ENCODE data around the gene LAMC1. TPM values are rescaled to one million over a fixed set of nuclear protein-coding genes. Genes with fewer than 3 reads are reported as not detected.

LAMC1 gene
- total RNA-seq, 1 experiment from 2014 or later: 61.2 TPM

DNA sequence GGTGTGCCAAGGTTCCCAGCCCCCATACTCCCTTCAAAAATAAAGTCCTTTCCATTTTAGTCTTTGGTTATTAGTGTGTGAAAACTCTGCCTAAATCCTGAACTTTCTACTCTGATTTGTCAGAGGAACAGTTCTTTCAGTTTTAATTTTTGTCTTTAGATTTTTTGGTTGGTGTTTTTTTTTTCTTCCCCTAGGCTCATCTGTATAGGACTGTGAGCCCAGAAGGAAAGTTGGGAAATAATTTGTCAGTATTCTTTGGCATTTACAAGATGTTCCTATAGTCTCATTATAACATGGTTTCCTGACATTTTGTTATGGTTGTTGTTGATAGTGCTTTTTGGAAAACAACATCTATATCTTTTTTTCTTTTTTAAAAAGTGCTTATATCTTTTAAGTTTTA lies 38.0 kb downstream of the LAMC1 start:
- no peak overlapping the region for H3K9ac ChIP-seq (ENCODE audit: low read length)
- TF ChIP-seq, protein P1, sequence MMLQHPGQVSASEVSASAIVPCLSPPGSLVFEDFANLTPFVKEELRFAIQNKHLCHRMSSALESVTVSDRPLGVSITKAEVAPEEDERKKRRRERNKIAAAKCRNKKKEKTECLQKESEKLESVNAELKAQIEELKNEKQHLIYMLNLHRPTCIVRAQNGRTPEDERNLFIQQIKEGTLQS (IDR thresholded peaks at IDR 0.05): no peak
- TF ChIP-seq ZFX (IDR thresholded peaks at IDR 0.05) (no peak), ZNF274 (IDR thresholded peaks at IDR 0.05; ENCODE audit: low read depth, low read length) (no peak), EZH2phosphoT487 (IDR thresholded peaks at IDR 0.05; ENCODE audit: borderline replicate concordance) (no peak), SIN3A (IDR thresholded peaks at IDR 0.05; ENCODE audit: low read depth) (no peak), ELF1 (IDR thresholded peaks at IDR 0.05; ENCODE audit: borderline replicate concordance, low read depth) (no peak), FOSL1 (IDR thresholded peaks at IDR 0.05; ENCODE audit: low read depth) (no peak), POLR2A (IDR thresholded peaks at IDR 0.05; ENCODE audit: borderline replicate concordance, extremely low read depth, insufficient read depth, insufficient read length) (no peak), POLR2AphosphoS5 (IDR thresholded peaks at IDR 0.05; ENCODE audit: low read depth, low read length) (no peak), SRF (IDR thresholded peaks at IDR 0.05; ENCODE audit: low read depth) (no peak), CTCF (IDR thresholded peaks at IDR 0.05 in 2 of 3, conservative IDR thresholded peaks at IDR 0.05 in 1 of 3; ENCODE audit: borderline replicate concordance in 1 of 3, insufficient read depth in 1 of 3, low read depth in 2 of 3, low read length in 2 of 3) (no peak), CBX3 (IDR thresholded peaks at IDR 0.05; ENCODE audit: low read depth) (no peak), TCF7L2 (IDR thresholded peaks at IDR 0.05; ENCODE audit: borderline replicate concordance, extremely low read depth, insufficient read depth, insufficient read length) (no peak), CEBPB (IDR thresholded peaks at IDR 0.05; ENCODE audit: low read depth) (no peak), EGR1 (IDR thresholded peaks at IDR 0.05; ENCODE audit: low read depth) (no peak), EZH2 (IDR thresholded peaks at IDR 0.05) (no peak)
- TF ChIP-seq, protein P2, sequence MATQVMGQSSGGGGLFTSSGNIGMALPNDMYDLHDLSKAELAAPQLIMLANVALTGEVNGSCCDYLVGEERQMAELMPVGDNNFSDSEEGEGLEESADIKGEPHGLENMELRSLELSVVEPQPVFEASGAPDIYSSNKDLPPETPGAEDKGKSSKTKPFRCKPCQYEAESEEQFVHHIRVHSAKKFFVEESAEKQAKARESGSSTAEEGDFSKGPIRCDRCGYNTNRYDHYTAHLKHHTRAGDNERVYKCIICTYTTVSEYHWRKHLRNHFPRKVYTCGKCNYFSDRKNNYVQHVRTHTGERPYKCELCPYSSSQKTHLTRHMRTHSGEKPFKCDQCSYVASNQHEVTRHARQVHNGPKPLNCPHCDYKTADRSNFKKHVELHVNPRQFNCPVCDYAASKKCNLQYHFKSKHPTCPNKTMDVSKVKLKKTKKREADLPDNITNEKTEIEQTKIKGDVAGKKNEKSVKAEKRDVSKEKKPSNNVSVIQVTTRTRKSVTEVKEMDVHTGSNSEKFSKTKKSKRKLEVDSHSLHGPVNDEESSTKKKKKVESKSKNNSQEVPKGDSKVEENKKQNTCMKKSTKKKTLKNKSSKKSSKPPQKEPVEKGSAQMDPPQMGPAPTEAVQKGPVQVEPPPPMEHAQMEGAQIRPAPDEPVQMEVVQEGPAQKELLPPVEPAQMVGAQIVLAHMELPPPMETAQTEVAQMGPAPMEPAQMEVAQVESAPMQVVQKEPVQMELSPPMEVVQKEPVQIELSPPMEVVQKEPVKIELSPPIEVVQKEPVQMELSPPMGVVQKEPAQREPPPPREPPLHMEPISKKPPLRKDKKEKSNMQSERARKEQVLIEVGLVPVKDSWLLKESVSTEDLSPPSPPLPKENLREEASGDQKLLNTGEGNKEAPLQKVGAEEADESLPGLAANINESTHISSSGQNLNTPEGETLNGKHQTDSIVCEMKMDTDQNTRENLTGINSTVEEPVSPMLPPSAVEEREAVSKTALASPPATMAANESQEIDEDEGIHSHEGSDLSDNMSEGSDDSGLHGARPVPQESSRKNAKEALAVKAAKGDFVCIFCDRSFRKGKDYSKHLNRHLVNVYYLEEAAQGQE (IDR thresholded peaks at IDR 0.05; ENCODE audit: low read depth): no peak

More for the DNA sequence above, 38.0 kb downstream of the LAMC1 start:
- H3K4me1 ChIP-seq (ENCODE audit: control insufficient read depth in 1 of 2, insufficient read depth in 2 of 2, low read length in 2 of 2): peaks cover 15 to 32% of the 10 kb centered on the region in 2 experiments
- H3K9me2 ChIP-seq (ENCODE audit: insufficient read depth): no peaks in the 10 kb centered on the region
- RAD21 ChIA-PET (ENCODE audit: low non-redundant PET in 1 of 2, low total read pairs in 2 of 2, uncharacterized antibody in 2 of 2, unreplicated experiment in 2 of 2): no interaction called here
- POLR2A ChIA-PET: no interaction called here
- H3K79me2 ChIP-seq (ENCODE audit: insufficient read depth, low read length): peaks cover 70% of the 10 kb centered on the region
- no peaks in the 10 kb centered on the region for H3K27me3 ChIP-seq (ENCODE audit: insufficient read depth, low read length)
- no peak overlapping the region for H2AFZ ChIP-seq (ENCODE audit: low read depth, low read length, poor library complexity, severe bottlenecking)
- no peak overlapping the region for H3K4me3 ChIP-seq (replicated peaks in 1 of 2; ENCODE audit: low read depth in 1 of 2, low read length in 2 of 2)
- H3K9me3 ChIP-seq (ENCODE audit: control insufficient read depth in 1 of 2, insufficient read depth in 1 of 2, low read depth in 1 of 2, low read length in 2 of 2): no peaks in the 10 kb centered on the region
- CTCF ChIA-PET: no interaction called here
- no peak overlapping the region for H3K27ac ChIP-seq (ENCODE audit: low read depth, low read length)
- DNase-seq (ENCODE audit: low read depth, low spot score) (no peak), ATAC-seq (no peak)
- no peaks in the 10 kb centered on the region for H3K36me3 ChIP-seq (ENCODE audit: control insufficient read depth in 1 of 2, insufficient read depth in 2 of 2, low read length in 2 of 2)
- no TSS peak for BruUV-seq (replicated peaks)
- intact Hi-C loops (cut with micrococcal nuclease): no loop called here
- peaks cover 5% of the 10 kb centered on the region; the same call in 1 of the 2 replicates for H4K20me1 ChIP-seq (ENCODE audit: insufficient read depth)
- peak overlapping the region; percentile 64; the same call in 1 of the 2 replicates for H3K4me2 ChIP-seq (ENCODE audit: low read length)

All from HCT116 (cell line).